Fibroblast of mammary gland (primary cell): Measurements from ENCODE around the gene SELENOP.

ENCODE experiments used
- DNase-seq: peaks from one replicate; pipeline ENCODE4 v3.0.0-alpha.2; 2010; ENCODE audit warnings: low read depth
- H3K4me3 ChIP-seq: 2 replicates; pipeline ENCODE4 v1.5.1; 2011; ENCODE audit warnings: low read depth, mild to moderate bottlenecking, low read length, moderate library complexity; ENCODE audit not compliant: control insufficient read depth
- TF ChIP-seq, protein P1 (sequence below): conservative IDR thresholded peaks from 2 replicates; pipeline ENCODE4 v1.5.1; 2011; ENCODE audit warnings: low read depth, low read length, inconsistent platforms; ENCODE audit not compliant: control insufficient read depth, insufficient read depth

SELENOP gene

GRCh38 chr5:42798284-42799240, 13.1 kb downstream of the SELENOP start:
- TF ChIP-seq, protein P1, sequence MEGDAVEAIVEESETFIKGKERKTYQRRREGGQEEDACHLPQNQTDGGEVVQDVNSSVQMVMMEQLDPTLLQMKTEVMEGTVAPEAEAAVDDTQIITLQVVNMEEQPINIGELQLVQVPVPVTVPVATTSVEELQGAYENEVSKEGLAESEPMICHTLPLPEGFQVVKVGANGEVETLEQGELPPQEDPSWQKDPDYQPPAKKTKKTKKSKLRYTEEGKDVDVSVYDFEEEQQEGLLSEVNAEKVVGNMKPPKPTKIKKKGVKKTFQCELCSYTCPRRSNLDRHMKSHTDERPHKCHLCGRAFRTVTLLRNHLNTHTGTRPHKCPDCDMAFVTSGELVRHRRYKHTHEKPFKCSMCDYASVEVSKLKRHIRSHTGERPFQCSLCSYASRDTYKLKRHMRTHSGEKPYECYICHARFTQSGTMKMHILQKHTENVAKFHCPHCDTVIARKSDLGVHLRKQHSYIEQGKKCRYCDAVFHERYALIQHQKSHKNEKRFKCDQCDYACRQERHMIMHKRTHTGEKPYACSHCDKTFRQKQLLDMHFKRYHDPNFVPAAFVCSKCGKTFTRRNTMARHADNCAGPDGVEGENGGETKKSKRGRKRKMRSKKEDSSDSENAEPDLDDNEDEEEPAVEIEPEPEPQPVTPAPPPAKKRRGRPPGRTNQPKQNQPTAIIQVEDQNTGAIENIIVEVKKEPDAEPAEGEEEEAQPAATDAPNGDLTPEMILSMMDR, result no peak

GRCh38 chr5:42791151-42791550, 20.5 kb downstream of the SELENOP start:
- no peak overlapping the region for H3K4me3 ChIP-seq
- TF ChIP-seq, protein P1, result no peak
- DNase-seq, result peak; percentile 68

More at GRCh38 chr5:42798284-42799240, 13.1 kb downstream of the SELENOP start:
- DNase-seq, result no peak
- no peak overlapping the region for H3K4me3 ChIP-seq

GRCh38 chr5:42787845-42788244, 23.8 kb downstream of the SELENOP start:
- no peak overlapping the region for H3K4me3 ChIP-seq
- TF ChIP-seq, protein P1, result no peak
- no peak for DNase-seq

DNA sequence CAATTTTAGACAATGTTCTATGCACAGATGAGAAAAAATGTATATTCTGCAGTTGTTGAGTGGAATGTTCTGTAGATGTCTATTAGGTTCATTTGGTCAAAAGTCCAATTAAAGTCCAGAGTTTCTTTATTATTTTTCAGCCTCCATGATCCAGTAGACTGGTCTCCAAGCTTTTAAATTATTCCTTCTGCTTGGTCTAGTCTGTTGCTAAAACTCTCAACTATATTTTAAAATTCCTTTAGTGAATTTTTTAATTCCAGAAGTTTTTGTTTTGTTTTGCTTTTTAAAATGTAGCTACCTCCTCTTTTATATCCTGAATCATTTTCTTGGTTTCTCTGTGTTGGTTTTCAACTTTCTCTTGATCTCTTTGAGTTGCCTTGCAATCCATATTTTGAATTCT, 24.6 kb downstream of the SELENOP start:
- TF ChIP-seq, protein P1, result no peak
- DNase-seq, result no peak
- H3K4me3 ChIP-seq, result no peak overlapping the region

DNA sequence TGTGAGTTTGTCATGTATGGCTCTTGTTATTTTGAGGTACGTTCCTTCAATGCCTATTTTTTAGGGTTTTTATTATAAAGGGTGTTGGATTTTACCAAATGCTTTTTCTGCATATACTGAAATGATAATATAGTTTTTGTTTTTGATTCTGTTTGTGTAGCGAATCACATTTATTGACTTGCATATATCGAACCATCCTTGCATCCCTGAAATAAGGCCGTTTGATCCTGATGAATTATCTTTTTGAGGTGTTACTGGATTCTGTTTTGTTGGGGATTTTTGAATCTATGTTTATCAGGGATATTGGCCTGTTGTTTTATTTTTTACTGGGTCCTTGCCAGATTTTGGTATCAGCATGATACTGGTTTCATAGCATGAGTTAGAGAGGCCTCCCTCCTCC, 25.9 kb downstream of the SELENOP start:
- TF ChIP-seq, protein P1, result no peak
- no peak for DNase-seq
- no peak overlapping the region for H3K4me3 ChIP-seq

- TF ChIP-seq, protein P1, result no peak
- DNase-seq, result peak; percentile 56
- H3K4me3 ChIP-seq, result no peak overlapping the region
These were observed 27.6 kb downstream of the SELENOP start for GRCh38 chr5:42784132-42784531.
